A673 (cell line): ENCODE measurements around the gene HMG20B.

Experiments used
- EZH2 ChIP-seq: fragments of 200-600 bp; sonication (generic); IDR thresholded peaks from 2 replicates; pipeline ENCODE4 v1.6.1; 2017; ENCODE audit warnings: borderline replicate concordance, low read depth, mild to moderate bottlenecking, mixed read lengths, antibody characterized with exemption, low read length; ENCODE audit not compliant: poor library complexity, severe bottlenecking
- TF ChIP-seq, protein P1 (sequence below): fragments of 300-800, 200-600 bp; sonication (generic); conservative IDR thresholded peaks from 2 replicates; pipeline ENCODE4 v1.5.1; 2017; ENCODE audit warnings: low read depth, mild to moderate bottlenecking, antibody characterized with exemption, low read length, moderate library complexity, mixed read lengths

DNA sequence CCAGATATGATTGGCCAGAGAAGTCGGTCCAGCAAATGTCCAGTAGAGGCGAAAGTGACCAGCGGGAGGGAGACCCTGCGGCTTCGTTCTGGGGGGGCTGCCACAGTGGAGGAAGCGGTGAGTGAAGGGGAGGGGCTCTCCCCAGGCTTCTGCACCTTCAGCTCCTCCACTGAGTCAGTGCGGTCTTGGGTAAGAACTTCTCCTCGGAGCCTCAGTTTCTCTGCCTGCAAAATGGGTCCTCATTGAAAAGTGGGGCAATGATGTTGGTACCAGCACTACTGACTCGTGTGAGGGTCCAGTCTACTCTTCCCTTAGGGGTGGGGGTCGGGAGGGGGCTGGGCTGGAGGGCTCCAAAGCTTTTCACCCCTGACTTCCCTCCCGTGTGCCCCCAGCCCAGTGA, 16.7 kb downstream of the HMG20B start:
- TF ChIP-seq, protein P1, sequence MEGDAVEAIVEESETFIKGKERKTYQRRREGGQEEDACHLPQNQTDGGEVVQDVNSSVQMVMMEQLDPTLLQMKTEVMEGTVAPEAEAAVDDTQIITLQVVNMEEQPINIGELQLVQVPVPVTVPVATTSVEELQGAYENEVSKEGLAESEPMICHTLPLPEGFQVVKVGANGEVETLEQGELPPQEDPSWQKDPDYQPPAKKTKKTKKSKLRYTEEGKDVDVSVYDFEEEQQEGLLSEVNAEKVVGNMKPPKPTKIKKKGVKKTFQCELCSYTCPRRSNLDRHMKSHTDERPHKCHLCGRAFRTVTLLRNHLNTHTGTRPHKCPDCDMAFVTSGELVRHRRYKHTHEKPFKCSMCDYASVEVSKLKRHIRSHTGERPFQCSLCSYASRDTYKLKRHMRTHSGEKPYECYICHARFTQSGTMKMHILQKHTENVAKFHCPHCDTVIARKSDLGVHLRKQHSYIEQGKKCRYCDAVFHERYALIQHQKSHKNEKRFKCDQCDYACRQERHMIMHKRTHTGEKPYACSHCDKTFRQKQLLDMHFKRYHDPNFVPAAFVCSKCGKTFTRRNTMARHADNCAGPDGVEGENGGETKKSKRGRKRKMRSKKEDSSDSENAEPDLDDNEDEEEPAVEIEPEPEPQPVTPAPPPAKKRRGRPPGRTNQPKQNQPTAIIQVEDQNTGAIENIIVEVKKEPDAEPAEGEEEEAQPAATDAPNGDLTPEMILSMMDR = no peak
- no peak for TF ChIP-seq EZH2
